ENCODE data around the gene DCAF7.

DCAF7 gene, protein sequence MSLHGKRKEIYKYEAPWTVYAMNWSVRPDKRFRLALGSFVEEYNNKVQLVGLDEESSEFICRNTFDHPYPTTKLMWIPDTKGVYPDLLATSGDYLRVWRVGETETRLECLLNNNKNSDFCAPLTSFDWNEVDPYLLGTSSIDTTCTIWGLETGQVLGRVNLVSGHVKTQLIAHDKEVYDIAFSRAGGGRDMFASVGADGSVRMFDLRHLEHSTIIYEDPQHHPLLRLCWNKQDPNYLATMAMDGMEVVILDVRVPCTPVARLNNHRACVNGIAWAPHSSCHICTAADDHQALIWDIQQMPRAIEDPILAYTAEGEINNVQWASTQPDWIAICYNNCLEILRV

DNA sequence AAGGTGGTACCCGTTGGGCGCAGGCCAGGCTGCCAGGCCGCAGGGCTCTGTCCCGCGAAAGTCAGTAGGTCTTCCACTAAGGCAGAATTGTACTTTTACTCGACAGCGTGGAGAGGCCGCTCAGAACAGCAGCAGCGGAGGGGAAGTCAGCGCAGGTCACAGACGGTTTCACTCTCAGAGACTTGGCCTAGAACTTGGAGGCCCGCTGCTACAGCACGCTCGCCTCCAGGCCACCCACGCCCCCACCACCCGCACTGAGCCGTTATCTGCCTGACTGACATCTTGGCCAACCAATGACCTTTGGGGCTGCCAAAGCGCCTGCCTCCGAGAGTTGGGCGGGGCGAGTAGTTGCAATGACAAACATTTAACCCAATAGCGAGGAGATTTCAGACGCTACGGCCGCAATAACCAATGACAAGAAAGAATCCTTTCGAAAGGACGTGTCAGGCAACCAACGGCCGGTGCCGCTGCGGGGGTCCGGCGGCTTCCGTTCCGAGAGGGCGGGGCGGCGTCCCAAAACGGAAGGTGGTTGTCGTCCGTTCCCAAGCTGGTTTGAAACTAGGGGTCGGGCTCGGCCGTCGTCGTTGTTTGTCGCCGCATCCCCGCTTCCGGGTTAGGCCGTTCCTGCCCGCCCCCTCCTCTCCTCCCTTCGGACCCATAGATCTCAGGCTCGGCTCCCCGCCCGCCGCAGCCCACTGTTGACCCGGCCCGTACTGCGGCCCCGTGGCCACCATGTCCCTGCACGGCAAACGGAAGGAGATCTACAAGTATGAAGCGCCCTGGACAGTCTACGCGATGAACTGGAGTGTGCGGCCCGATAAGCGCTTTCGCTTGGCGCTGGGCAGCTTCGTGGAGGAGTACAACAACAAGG, at the start of gene DCAF7:
Gene DCAF7, plus strand, starts transcription at position 532 of the 871 bp plus-strand sequence. Its CDS starts 201 bp downstream, at position 733.
- peak; percentile 97 for DNase-seq

DNA sequence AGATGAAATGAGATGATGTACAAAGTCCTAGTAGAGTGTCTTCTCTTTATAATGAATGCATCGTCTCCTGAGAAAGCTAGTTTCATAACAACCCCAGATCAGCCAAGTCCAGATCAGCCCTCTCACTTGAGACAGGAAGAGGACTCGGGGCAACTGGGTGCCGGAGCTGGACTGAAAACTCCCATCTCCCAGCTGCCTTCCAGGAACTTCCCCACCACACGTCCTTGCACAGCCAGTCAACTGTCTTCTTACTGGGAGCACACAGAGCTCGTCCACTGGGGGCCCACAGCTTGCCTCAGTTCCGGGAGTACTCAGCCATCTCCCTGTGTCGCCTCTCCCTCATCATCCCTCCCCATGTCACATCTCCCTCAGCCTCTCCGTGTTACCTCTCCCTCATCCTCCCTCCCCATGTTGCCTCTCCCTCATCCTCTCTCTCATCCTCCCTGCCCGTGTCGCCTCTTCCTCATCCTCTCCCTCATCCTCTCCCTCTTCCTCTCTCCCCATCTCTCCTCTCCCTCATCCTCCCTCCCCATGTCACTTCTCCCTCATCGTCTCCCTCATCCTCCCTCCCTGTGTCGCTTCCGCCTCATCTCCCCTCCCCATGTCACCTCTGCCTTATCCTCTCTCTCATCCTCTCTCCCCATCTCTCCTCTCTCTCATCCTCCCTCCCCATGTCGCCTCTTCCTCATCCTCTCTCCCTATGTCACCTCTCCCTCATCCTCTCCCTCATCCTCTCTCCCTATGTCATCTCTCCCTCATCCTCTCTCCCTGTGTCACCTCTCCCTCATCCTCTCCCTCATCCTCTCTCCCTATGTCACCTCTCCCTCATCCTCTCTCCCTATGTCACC, 49.5 kb upstream of the DCAF7 start:
- DNase-seq: no peak

DNA sequence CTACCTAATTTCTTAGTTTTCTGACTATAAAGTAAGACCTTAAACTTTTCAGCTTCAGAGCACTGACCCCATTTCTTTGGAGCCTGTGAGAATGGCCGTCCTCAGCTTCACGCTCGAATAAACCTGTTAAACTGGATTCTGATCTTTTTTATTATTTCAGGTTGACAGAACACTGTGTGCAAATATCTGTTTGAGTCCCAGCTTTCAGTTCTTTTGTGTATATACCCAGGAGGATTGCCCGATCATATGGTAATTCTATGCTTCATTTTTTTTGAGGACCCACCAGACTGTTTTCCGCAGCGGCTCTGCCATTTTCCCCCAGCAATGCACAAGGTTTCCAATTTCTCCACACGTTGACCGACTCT, 47.0 kb upstream of the DCAF7 start:
- no peak for DNase-seq

DNA sequence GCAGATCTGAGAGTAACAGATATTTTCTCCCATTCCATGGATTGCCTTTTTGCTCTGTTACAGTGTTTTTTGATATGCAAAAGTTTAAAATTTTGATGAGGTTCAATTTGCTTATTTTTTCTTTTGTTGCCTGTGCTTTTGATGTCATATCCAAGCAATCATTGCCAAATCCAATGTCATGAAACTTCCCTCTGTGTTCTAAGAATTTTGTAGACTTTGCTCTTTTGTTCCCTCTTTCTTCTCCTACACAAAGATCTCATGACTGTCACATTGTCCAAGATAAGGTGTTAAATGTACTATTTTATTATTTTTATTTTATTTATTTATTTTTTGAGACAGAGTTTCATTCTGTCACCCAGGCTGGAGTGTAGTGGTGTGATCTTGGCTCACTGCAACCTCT, 46.0 kb upstream of the DCAF7 start:
- no peak for DNase-seq

DNA sequence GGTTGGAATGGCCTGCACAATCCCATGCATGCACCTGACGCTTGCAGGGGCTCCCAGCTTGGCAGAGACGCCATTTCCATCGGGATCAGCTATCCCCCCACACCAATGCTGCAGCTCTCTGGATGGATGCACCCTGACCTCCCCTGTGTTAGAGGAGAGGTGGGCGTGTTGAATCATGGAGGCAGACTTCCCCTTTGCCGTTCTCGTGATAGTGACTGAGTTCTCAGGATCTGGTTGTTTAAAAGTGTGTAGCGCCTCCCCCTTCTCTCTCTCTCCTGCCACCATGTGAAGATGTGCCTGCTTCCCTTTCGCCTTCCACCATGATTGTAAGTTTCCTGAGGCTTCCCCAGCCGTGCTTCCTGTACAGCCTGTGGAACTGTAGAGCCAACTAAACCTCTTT, 44.9 kb upstream of the DCAF7 start:
- no peak for DNase-seq

DNA sequence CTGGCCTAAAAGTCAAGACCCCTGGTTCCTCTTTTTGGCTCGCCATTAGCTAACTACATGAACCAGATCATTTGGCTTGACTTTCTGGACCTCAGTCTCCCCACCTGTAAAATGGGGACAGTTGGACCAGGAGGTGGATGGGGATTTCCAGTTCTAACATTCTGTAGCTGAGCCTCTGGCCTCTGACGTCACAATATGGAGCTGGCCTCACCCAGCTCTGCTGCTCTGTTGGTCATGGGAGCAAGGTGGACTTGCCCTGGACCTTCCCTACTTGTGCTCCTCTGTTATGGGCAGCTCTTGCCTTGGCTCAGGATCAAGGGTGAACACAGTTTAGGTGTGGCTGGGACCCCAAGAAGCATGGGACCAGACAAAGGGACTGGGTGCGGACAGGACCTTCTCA, 43.6 kb upstream of the DCAF7 start:
- DNase-seq: no peak

DNA sequence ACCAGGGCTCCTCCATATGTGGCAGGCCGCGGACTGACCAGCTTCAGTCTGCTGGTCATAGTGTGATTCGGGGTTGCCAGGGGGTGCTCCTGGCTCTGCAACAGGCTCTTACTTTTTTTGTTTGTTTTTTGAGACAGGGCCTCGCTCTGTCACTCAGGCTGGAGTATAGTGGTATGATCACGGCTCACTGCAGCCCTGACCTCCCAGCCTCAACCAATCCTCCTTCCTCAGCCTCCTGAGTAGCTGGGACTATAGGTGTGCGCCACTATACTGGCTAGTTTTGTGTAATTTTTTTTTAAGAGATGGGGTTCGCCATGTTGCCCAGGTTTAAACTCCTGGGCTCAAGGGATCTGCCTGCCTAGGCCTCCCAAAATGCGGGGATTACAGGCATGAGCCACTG, 38.9 kb upstream of the DCAF7 start:
- no peak for DNase-seq

DNA sequence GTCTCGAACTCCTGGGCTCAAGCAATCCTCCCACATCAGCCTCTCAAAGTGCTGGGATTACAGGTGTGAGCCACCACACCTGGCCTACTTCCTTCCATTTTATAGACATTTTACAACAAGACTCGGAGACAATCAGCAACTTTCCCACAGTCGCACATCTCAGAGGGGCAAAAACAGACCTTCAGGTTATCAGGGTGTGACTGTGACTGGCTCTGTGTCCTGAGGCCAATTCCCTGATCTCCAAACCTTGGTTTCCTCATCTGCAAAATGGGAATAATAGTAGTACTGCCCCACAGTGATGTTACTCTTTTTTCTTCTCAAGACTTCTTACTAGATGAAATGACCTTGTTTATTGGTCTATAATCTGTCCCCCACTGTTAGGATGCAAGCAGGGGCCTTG, 37.9 kb upstream of the DCAF7 start:
- DNase-seq: no peak

DNA sequence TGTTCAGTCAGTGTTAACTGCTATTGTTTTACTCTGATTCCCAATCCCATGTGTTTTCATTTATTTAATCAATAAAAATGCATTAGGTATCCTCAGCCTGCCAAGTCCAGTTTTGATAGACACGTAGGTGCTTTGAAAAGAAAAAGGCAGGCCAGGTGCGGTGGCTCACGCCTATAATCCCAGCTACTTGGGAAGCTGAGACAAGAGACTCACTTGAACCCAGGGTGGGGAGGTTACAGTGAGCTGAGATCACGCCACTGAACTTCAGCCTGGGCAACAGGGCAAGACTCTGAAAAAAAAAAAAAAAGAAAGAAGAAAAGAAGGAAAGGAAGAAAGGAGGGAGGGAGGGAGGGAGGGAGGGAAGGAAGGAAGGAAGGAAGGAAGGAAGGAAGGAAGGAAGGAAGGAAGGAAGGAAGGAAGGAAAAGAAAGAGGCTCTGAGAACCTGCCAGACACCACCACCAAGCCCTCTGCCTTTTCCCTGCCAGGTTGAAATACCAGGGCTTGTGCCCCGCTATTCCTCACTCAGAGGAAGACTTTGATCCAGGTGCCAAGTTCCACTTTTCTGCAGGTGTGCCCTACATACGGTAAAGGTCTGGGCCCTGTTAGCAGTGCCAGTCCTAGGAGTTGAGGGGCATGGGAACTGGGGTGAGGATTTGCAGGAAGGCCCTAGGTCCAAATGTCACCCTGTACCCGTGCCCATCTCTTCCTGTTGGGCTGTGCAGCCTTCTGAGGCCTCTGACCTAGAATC, 37.2 kb upstream of the DCAF7 start:
- DNase-seq: no peak

DNA sequence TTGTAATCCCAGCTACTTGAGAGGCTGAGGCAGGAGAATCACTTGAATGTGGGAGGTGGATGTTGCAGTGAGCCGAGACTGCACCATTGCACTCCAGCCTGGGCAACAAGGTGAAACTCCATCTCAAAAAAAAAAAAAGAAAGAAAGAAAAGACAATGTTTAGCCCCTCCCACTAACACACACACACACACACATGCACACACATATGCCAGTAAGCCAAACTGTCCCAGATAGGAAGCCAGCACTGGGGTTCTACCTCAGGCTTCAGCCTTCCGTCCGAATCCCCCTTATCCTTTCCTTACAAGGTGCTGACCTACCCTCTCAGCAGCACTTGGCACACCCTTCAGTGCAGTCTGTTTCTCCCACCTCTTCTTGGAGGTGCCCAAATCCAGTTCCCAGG, 35.8 kb upstream of the DCAF7 start:
- no peak for DNase-seq

DNA sequence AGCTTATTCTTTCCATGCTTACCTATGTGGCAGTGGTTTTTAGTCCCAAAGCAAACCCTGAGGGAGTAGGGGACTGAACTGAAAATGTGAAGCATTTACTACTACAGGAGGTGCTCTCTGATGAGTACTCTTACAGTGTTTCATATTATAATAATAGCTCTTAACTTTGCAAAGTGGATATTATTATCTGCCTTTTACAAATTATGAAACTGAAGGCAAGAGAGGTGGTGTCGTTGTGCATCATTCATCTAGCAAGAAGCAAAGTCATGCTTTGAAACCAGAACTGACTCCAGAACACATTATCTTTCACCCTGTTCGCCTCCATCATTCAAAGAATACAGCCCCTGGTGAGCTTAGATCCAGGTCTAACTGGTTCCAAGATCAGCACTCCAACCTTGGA, 35.3 kb upstream of the DCAF7 start:
- no peak for DNase-seq

DNA sequence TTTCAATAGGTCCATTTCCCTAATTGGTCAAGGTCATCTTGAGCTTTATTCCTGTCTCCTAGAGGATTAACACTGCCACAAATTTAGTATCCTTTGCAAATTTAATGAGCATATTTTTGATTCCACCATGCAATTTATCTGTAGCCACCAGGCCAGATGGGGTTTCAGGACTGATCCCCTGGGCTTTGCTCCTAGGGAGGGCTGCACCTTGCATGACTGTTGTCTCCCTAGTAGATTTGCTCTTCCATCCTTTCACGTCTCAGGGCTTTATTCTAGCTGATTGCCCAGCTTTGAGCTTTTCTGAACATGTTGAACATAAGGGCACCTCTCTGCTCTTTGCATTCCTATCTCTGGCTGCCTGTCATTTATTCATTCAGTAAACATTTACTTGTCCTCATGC, 34.9 kb upstream of the DCAF7 start:
- no peak for DNase-seq

DNA sequence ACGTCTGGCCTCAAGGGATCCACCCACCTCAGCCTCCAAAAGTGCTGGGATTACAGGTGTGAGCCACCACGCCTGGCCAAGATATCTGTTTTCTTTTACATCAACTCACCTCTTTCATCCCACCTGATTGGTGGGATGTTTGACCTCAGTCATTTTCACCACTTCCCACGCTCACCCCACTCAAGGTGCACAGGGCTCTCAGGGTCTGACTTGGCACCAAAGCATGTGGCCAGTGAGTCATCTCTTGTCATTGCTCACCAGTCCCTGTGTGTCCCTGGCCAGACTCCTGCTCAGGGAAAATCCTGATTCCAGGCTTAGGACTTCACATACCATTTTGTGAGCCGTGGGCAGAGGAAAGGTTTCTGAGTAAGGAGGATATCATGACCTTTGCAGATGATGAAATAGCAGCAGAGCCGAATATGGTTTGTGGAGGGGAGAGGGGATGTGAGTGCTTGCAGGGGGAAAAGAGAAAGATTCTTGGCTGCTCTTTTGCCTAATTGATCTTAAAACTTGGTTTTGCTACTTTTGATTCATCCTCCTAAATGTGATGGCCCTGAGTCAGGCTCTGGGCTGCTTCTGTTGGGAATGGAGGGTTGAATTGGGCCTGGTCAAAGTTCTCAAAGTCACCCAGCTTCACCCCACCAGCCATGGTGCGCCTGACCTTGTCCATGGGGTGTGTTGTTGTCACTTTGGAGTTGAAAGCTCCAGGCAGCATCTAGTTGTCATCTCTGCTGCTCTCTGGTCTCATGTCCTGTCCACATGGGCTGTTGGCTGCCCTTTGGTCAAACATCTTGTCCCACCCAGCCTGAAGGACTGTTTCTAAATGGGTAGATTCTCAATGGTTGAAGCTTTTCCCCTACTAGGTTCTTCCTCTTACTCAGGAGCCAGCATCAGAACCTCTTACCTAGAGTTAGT, 33.1 kb upstream of the DCAF7 start:
- DNase-seq: peak; percentile 31

DNA sequence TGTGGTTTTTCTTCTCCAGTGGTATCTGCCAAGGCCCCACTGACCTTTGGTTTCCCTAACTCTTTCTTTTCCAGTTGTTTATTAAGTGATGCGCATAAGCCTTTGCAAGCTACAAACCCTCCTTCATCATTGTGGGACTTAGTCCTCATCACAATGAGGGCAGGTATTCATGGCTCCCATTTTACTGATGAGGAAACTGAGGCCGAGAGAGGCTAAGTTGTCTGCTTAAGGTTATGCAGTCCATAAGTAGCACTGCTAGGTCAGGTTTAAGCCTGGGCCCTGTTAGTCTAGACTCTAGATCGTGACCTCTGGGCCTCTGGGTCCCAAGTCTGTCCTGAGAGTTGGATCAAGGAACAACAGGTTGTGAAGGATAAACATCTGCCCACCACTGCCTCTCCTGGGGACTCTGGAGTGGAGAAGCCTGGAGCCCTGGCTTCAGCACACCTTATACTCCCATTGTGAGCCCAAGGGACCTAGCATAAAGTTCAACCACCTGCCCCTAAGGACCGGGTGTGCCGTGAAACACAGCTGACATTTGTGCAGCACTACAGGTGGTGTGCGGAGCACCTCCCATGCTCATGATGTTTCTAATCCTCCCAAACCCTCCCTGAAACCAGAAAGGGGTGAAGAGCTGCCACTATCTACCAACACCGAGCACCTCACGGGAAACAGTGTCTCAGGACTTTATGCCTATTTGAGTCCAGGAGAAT, 32.3 kb upstream of the DCAF7 start:
- no peak for DNase-seq

DNA sequence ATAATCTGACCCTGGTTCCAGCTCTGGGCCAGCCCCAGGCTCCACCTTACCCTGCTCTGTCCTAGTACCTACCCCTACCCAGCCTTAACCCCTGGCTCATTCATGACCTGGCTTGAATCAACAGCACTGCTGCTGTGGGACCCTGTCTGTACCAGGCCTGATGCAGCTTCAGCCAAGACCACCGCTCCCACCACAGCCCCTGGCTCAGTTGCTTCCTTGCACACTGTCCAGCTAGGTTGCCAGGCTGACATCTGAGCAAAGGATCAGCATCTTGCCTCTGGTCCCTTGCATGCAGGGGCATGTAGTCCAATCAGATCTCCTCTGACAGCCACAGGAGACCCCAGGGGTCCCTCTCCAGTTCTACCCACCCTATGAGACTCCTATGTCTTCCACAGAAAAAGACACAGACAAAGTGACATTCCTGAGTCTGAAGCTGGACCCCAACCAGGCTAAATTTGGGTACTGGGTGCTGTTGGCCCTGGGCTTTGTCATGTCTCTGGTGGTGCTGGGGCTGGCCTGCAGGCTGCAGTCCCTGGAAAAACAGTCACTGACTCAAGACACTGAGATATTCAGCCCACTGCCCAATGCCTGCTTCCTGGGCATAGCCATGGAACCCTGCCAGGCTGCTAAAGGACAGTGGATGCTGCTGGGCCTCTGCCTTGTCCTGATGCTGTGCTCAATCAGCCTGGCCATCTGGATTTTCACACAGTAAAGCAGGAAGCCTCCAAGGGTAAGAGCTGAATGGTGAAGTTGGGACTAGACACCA, 31.0 kb upstream of the DCAF7 start:
- no peak for DNase-seq

DNA sequence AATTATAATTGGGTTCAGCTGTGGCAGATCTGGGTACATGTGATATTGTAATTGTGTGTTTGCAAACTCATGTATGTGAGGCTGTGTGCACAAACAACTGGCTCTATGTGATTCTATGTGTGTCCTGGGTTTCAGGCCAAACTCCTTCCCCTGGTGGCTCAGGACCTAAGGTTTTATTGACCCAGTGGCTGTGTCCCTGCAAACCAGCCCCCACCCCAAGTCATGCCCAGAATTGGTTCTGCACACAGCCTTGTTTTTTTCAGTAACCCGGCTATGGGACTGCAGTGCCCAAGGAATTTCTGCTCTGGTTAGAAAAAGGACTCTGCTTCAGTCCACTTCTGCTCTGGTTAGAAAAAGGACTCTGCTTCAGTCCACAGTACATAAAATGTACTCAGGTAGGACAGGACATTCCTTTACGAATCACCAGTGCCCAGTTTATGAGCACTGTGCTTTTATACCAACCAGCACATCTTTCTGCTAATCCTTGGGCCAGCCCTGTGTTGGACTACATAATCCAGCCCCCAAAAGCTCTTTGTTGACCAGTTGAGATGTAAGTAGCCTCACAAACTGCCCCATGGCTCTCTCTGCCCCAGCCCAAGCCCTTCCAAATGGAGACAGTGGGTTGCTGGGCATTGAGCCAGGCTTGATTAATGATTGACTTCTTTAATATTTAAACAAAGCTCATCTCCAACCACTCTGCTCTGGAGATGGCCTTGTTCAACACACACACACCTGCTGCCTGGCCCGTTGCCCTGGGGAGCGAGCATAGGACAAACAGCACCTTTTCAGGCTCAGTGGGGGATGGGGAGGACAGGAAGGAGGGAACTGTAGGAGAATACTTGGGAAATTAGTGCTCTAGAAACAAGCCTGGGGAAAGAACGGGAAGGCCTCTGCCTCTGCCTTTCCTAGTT, 30.1 kb upstream of the DCAF7 start:
- peak; percentile 46 for DNase-seq

DNA sequence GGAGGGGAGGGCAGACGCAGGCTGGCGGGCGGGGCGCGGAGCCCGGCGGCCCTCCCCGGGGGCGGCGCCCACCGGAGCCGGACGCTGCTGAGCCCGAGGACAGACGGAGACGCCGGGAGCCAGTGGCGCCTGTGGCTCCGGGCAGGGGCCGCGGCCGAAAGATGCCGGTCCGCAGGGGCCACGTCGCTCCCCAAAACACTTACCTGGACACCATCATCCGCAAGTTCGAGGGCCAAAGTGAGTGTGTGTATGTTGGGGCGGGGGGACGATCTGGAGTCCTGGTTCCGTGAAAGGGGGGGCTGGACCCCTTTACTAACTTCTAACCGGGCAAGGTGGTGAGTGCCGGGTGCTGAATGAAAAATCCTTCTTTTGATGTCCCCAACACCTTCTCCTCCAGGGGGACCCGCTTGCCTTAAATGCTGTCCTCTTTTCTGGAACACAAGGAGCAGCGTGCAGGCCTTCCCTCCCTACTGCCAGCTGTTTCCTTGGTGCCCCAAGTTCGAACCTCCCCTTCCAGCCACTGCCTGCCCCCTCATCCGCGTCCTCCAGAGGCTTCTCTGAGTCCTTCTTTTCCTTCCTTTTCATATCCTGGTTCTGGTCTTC, 26.9 kb upstream of the DCAF7 start, which contains the start of gene KCNH6:
Gene KCNH6, plus strand, starts transcription at position 106 of the 603 bp plus-strand sequence. Its CDS starts 56 bp downstream, at position 162.
- DNase-seq: no peak

DNA sequence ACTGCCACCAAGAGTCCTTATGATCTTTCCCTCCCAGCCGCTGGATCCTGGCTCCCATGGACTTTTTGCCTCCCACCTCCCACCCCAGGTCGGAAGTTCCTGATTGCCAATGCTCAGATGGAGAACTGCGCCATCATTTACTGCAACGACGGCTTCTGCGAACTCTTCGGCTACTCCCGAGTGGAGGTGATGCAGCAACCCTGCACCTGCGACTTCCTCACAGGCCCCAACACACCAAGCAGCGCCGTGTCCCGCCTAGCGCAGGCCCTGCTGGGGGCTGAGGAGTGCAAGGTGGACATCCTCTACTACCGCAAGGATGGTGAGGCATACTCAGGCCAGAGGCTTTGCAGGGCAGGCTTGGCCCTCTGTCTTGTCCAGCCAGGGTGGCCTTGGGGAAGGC, 26.2 kb upstream of the DCAF7 start:
- no peak for DNase-seq

Data from kidney glomerular epithelial cell (primary cell).